ENCODE measurements around the gene DDC. TPM values are rescaled to one million over a fixed set of nuclear protein-coding genes. Genes with fewer than 3 reads are reported as not detected.
"Not testable (repeated sequence)": the region's sequence is repeated elsewhere in the genome, so short reads cannot be mapped to it uniquely, and the experiment has no call there.

DDC gene
- total RNA-seq, 4 donors from 2014 or later: not detected

GRCh38 chr7:50462361-50462760 is 102.8 kb downstream of the DDC start:
- TF ChIP-seq CTCF (IDR thresholded peaks at IDR 0.05) (no peak), POLR2A (IDR thresholded peaks at IDR 0.05; ENCODE audit: low read depth) (no peak), POLR2AphosphoS5 (IDR thresholded peaks at IDR 0.05) (no peak), EP300 (IDR thresholded peaks at IDR 0.05) (no peak)
- 58% methylated on average over 4 of the region's 4 CpGs for WGBS

GRCh38 chr7:50461695-50462094 is 103.5 kb downstream of the DDC start:
- Histone ChIP-seq H3K27me3 (no peaks in the 10 kb centered on the region), H3K9me3 (no peaks in the 10 kb centered on the region), H3K4me1 (no peaks in the 10 kb centered on the region), H3K4me3 (no peak overlapping the region), H3K36me3 (no peaks in the 10 kb centered on the region), H3K27ac (replicated peaks in 1 of 4) (no peak overlapping the region)
- DNase-seq (ENCODE audit: extremely low spot score): no peak
- WGBS: 100% methylated on average over 1 of the region's 1 CpG
- TF ChIP-seq CTCF (IDR thresholded peaks at IDR 0.05) (no peak), EP300 (IDR thresholded peaks at IDR 0.05) (no peak), POLR2AphosphoS5 (IDR thresholded peaks at IDR 0.05) (no peak), POLR2A (IDR thresholded peaks at IDR 0.05; ENCODE audit: low read depth) (no peak)
- intact Hi-C loops (cut with DNase I): loop anchor here (10.0 kb wide), 2 partner anchors 343 to 603 kb away; no protein-coding TSS in a partner anchor

More at GRCh38 chr7:50462361-50462760, 102.8 kb downstream of the DDC start:
- no peak overlapping the region for H3K4me3 ChIP-seq
- H3K4me1 ChIP-seq: no peaks in the 10 kb centered on the region
- no peaks in the 10 kb centered on the region for H3K27me3 ChIP-seq
- no peaks in the 10 kb centered on the region for H3K36me3 ChIP-seq
- H3K9me3 ChIP-seq: no peaks in the 10 kb centered on the region
- intact Hi-C loops (cut with DNase I): loop anchor here (10.0 kb wide), 2 partner anchors 342 to 602 kb away; no protein-coding TSS in a partner anchor
- no peak overlapping the region for H3K27ac ChIP-seq (replicated peaks in 1 of 4)
- DNase-seq (ENCODE audit: extremely low spot score): no peak

GRCh38 chr7:50459183-50459582 is 106.0 kb downstream of the DDC start:
- no CpG with 5 or more reads among the region's 27 CpGs for WGBS
- not testable (repeated sequence) for H3K4me1 ChIP-seq; H3K27ac ChIP-seq (replicated peaks in 1 of 4)

GRCh38 chr7:50458651-50459050 is 106.6 kb downstream of the DDC start:
- DNase-seq (ENCODE audit: extremely low spot score): peak; percentile 5

More at GRCh38 chr7:50459183-50459582, 106.0 kb downstream of the DDC start:
- H3K36me3 ChIP-seq; intact Hi-C loops (cut with DNase I); H3K27me3 ChIP-seq; DNase-seq (ENCODE audit: extremely low spot score); H3K9me3 ChIP-seq; H3K4me3 ChIP-seq: not testable (repeated sequence)

GRCh38 chr7:50456371-50457123 is 108.7 kb downstream of the DDC start:
- no peaks in the 10 kb centered on the region for H3K9me3 ChIP-seq
- no peaks in the 10 kb centered on the region for H3K36me3 ChIP-seq
- no peak for DNase-seq (ENCODE audit: extremely low spot score)
- H3K27me3 ChIP-seq: no peaks in the 10 kb centered on the region
- intact Hi-C loops (cut with DNase I): no loop called here
- no peaks in the 10 kb centered on the region for H3K4me1 ChIP-seq
- H3K4me3 ChIP-seq: no peak overlapping the region
- TF ChIP-seq CTCF (IDR thresholded peaks at IDR 0.05): no peak
- TF ChIP-seq EP300 (IDR thresholded peaks at IDR 0.05): no peak
- TF ChIP-seq POLR2AphosphoS5 (IDR thresholded peaks at IDR 0.05): no peak
- 74% methylated on average over 3 of the region's 3 CpGs for WGBS
- no peak overlapping the region for H3K27ac ChIP-seq (replicated peaks in 1 of 4)

More at GRCh38 chr7:50458651-50459050, 106.6 kb downstream of the DDC start:
- H3K9me3 ChIP-seq; intact Hi-C loops (cut with DNase I); H3K27me3 ChIP-seq; H3K4me1 ChIP-seq; H3K27ac ChIP-seq (replicated peaks in 1 of 4); H3K4me3 ChIP-seq; H3K36me3 ChIP-seq: not testable (repeated sequence)
- WGBS: 93% methylated on average over 4 of the region's 4 CpGs

- Histone ChIP-seq H3K4me3 (no peak overlapping the region), H3K4me1 (peaks cover 3 to 5% (median 4%) of the 10 kb centered on the region in 4 donors), H3K27ac (replicated peaks in 1 of 4) (no peak overlapping the region), H3K9me3 (no peaks in the 10 kb centered on the region), H3K27me3 (no peaks in the 10 kb centered on the region), H3K36me3 (no peaks in the 10 kb centered on the region)
- DNase-seq (ENCODE audit: extremely low spot score): no peak
- intact Hi-C loops (cut with DNase I): no loop called here
- TF ChIP-seq POLR2AphosphoS5 (IDR thresholded peaks at IDR 0.05) (no peak), CTCF (IDR thresholded peaks at IDR 0.05) (no peak), EP300 (IDR thresholded peaks at IDR 0.05) (no peak), POLR2A (IDR thresholded peaks at IDR 0.05; ENCODE audit: low read depth) (no peak)
Measured at GRCh38 chr7:50455658-50456057, 109.5 kb downstream of the DDC start.

Measured in esophagus muscularis mucosa (tissue), 4 donors.